22Rv1 (cell line): Measurements from ENCODE around the gene SLC2A11.
"Not testable (repeated sequence)": the region's sequence is repeated elsewhere in the genome, so short reads cannot be mapped to it uniquely, and the experiment has no call there.

Experiments used
- CTCF ChIP-seq: fragments of 450-650 bp; IDR thresholded peaks from 2 replicates; pipeline ENCODE4 v1.5.1; 2017; ENCODE audit warnings: mild to moderate bottlenecking
- ZFX ChIP-seq: fragments of 450-650 bp; IDR thresholded peaks from 2 replicates; pipeline ENCODE4 v1.6.1; 2017; ENCODE audit warnings: antibody characterized with exemption, borderline replicate concordance

GRCh38 chr22:23907423-23907822 lies 49.7 kb downstream of the SLC2A11 start:
- TF ChIP-seq CTCF, ZFX: not testable (repeated sequence)
